ENCODE measurements around the gene OR1L8.

Gene OR1L8

GRCh38 chr9:122526602-122527001 lies 56.6 kb downstream of the OR1L8 start:
- no peaks in the 10 kb centered on the region for H3K4me1 ChIP-seq (ENCODE audit: control insufficient read depth in 1 of 2, insufficient read depth in 2 of 2, low read length in 2 of 2)
- H3K27ac ChIP-seq (ENCODE audit: low read depth, low read length) = no peak overlapping the region
- no peaks in the 10 kb centered on the region for H3K9me3 ChIP-seq (ENCODE audit: control insufficient read depth in 1 of 2, low read length in 2 of 2)
- H3K9ac ChIP-seq (ENCODE audit: low read depth in 1 of 2, low read length in 2 of 2) = no peak overlapping the region
- H3K4me3 ChIP-seq (ENCODE audit: low read depth in 1 of 2, low read length in 2 of 2) = no peak overlapping the region
- H3K36me3 ChIP-seq (ENCODE audit: control insufficient read depth in 1 of 2, insufficient read depth in 2 of 2, low read length in 2 of 2) = no peaks in the 10 kb centered on the region
- no peaks in the 10 kb centered on the region for H3K27me3 ChIP-seq (ENCODE audit: control insufficient read depth in 1 of 2, insufficient read depth in 2 of 2, low read length in 2 of 2)

DNA sequence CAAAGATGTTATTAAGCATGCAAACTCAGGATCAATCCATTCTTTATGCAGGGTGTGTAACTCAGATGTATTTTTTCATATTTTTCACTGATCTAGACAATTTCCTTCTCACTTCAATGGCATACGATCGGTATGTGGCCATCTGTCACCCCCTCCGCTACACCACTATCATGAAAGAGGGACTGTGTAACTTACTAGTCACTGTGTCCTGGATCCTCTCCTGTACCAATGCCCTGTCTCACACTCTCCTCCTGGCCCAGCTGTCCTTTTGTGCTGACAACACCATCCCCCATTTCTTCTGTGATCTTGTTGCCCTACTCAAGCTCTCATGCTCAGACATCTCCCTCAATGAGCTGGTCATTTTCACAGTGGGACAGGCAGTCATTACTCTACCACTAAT lies 63.8 kb downstream of the OR1L8 start:
- Histone ChIP-seq H3K9ac (ENCODE audit: low read depth in 1 of 2, low read length in 2 of 2) (no peak overlapping the region), H3K36me3 (ENCODE audit: control insufficient read depth in 1 of 2, insufficient read depth in 2 of 2, low read length in 2 of 2) (no peaks in the 10 kb centered on the region), H3K27ac (ENCODE audit: low read depth, low read length) (no peak overlapping the region), H3K4me1 (ENCODE audit: control insufficient read depth in 1 of 2, insufficient read depth in 2 of 2, low read length in 2 of 2) (no peaks in the 10 kb centered on the region), H3K4me3 (ENCODE audit: low read depth in 1 of 2, low read length in 2 of 2) (no peak overlapping the region), H3K27me3 (ENCODE audit: control insufficient read depth in 1 of 2, insufficient read depth in 2 of 2, low read length in 2 of 2) (peaks cover 0 to 6% of the 10 kb centered on the region in 2 donors), H3K9me3 (ENCODE audit: control insufficient read depth in 1 of 2, low read length in 2 of 2) (no peaks in the 10 kb centered on the region)

DNA sequence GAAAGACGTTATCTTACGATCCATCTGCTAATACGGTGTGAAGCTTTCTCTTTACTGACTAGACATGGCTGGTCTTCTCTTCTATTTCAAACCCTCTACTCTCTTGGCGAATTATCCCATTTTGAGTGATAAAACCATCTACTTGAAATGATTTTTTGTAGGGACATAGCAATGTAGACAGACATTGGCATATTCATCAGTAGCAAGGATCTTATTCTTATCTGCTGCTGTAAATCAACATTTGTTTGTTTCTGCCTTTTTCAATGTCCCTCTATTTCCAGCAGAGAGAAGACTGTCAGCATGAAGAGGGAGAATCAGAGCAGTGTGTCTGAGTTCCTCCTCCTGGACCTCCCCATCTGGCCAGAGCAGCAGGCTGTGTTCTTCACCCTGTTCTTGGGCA lies 64.3 kb downstream of the OR1L8 start, which contains the start of gene OR1J4:
OR1J4 (plus strand) TSS at position 301 of the 400 bp plus-strand sequence; CDS start at position 301, 0 bp downstream.
- no peaks in the 10 kb centered on the region for H3K36me3 ChIP-seq (ENCODE audit: control insufficient read depth in 1 of 2, insufficient read depth in 2 of 2, low read length in 2 of 2)
- H3K4me1 ChIP-seq (ENCODE audit: control insufficient read depth in 1 of 2, insufficient read depth in 2 of 2, low read length in 2 of 2) = no peaks in the 10 kb centered on the region
- H3K4me3 ChIP-seq (ENCODE audit: low read depth in 1 of 2, low read length in 2 of 2) = no peak within 1 kb of the TSS
- peaks cover 0 to 6% of the 10 kb centered on the region in 2 donors for H3K27me3 ChIP-seq (ENCODE audit: control insufficient read depth in 1 of 2, insufficient read depth in 2 of 2, low read length in 2 of 2)
- no peak within 1 kb of the TSS for H3K9ac ChIP-seq (ENCODE audit: low read depth in 1 of 2, low read length in 2 of 2)
- H3K9me3 ChIP-seq (ENCODE audit: control insufficient read depth in 1 of 2, low read length in 2 of 2) = no peaks in the 10 kb centered on the region
- H3K27ac ChIP-seq (ENCODE audit: low read depth, low read length) = no peak within 1 kb of the TSS

DNA sequence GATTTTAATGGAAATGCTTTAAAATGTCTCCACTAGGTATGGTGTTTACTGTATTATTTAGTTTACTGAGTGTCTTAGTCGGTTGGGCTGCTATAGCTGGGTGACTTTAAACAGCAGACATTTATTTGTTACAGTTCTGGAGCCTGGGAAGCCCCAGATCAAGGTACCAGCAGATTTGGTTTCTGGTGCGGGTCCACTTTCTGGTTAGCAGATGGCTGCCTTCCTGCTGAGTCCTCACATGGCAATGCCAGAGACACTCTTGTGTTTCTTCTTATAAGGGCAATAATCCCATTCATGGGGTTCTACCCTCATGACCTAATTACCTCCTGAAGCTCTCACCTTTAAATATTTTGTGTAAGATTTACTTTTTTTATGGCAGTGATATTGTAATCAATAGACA lies 65.0 kb downstream of the OR1L8 start:
- Histone ChIP-seq H3K4me3 (ENCODE audit: low read depth in 1 of 2, low read length in 2 of 2) (no peak overlapping the region), H3K4me1 (ENCODE audit: control insufficient read depth in 1 of 2, insufficient read depth in 2 of 2, low read length in 2 of 2) (no peaks in the 10 kb centered on the region), H3K9me3 (ENCODE audit: control insufficient read depth in 1 of 2, low read length in 2 of 2) (no peaks in the 10 kb centered on the region), H3K36me3 (ENCODE audit: control insufficient read depth in 1 of 2, insufficient read depth in 2 of 2, low read length in 2 of 2) (no peaks in the 10 kb centered on the region), H3K27ac (ENCODE audit: low read depth, low read length) (no peak overlapping the region), H3K9ac (ENCODE audit: low read depth in 1 of 2, low read length in 2 of 2) (no peak overlapping the region), H3K27me3 (ENCODE audit: control insufficient read depth in 1 of 2, insufficient read depth in 2 of 2, low read length in 2 of 2) (peaks cover 0 to 6% of the 10 kb centered on the region in 2 donors)
